VCaP (cell line): ENCODE data around the gene HSPA12A.

Experiments
- H3K27ac ChIP-seq: fragments of 450-650 bp; 2 replicates; pipeline ENCODE4 v1.5.1; 2017
- TF ChIP-seq, protein P1 (sequence below): fragments of 450-650 bp; conservative IDR thresholded peaks from 2 replicates; pipeline ENCODE4 v1.5.1; 2017; ENCODE audit warnings: mild to moderate bottlenecking, moderate library complexity

The HSPA12A gene

DNA sequence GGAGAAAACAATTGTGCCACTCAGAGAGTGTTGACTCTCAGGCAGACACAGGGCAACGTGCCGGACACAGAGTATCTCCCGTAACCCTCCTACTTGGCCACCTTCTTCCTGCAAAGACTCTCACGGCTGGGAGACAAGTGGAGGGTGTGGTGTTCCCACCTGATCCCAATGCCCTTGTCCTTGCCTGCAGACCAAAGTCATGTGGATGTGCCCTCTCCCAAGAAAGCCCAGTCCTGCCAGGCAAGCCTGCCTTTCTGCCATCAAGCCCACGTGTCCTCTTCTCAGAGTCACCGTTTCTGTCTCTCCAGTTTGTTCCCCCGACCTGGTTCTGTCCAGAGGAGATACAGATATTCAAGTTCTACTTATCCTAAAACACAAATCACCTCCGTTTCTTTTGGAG lies 120.9 kb downstream of the HSPA12A start:
- TF ChIP-seq, protein P1, sequence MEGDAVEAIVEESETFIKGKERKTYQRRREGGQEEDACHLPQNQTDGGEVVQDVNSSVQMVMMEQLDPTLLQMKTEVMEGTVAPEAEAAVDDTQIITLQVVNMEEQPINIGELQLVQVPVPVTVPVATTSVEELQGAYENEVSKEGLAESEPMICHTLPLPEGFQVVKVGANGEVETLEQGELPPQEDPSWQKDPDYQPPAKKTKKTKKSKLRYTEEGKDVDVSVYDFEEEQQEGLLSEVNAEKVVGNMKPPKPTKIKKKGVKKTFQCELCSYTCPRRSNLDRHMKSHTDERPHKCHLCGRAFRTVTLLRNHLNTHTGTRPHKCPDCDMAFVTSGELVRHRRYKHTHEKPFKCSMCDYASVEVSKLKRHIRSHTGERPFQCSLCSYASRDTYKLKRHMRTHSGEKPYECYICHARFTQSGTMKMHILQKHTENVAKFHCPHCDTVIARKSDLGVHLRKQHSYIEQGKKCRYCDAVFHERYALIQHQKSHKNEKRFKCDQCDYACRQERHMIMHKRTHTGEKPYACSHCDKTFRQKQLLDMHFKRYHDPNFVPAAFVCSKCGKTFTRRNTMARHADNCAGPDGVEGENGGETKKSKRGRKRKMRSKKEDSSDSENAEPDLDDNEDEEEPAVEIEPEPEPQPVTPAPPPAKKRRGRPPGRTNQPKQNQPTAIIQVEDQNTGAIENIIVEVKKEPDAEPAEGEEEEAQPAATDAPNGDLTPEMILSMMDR, result no peak
- H3K27ac ChIP-seq, result no peak overlapping the region
